GM18868 (cell line): ENCODE data around the gene ZNF208.
"Not testable (repeated sequence)": the region's sequence is repeated elsewhere in the genome, so short reads cannot be mapped to it uniquely, and the experiment has no call there.

ENCODE experiments used
- ATAC-seq: cut with Tn5 transposase; IDR thresholded peaks from one replicate; pipeline ENCODE4 v1.9.1; 2021; ENCODE audit warnings: mild to moderate bottlenecking, moderate library complexity; ENCODE audit not compliant: unreplicated experiment

Gene ZNF208

DNA sequence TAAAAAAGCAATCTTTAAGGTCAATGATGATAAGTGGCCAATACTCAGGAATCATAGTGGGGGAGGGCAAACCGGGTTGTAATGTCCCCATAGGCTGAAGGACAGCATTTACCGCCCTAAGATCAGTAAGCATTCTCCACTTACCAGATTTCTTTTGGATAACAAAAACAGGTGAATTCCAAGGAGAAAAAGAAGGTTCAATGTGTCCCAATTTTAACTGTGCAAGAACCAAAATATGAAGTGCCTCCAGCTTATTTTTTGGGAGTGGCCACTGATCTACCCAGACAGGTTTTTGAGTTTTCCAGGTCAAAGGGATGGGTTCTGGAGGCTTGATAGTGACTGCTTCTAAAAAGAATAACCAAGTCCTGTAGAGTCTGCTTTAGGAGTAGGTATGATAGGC lies 125.2 kb downstream of the ZNF208 start:
- ATAC-seq = not testable (repeated sequence)

DNA sequence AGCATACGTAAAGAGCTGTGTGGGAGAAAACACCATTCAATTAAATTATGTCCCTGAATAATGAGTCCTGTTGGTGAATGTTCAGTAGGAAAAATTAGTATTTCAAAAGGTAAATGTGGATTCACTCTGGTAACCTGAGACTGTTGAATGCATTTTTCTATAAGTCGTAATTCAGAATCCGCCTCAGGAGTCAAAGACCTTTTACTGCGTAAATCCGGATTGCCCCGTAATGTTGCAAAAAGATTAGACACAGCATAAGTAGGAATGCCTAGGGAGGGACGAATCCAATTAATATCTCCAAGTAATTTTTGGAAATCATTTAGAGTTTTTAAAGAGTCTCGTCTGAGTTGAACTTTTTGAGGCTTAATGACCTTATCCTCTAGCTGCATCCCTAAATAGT lies 126.0 kb downstream of the ZNF208 start:
- not testable (repeated sequence) for ATAC-seq

DNA sequence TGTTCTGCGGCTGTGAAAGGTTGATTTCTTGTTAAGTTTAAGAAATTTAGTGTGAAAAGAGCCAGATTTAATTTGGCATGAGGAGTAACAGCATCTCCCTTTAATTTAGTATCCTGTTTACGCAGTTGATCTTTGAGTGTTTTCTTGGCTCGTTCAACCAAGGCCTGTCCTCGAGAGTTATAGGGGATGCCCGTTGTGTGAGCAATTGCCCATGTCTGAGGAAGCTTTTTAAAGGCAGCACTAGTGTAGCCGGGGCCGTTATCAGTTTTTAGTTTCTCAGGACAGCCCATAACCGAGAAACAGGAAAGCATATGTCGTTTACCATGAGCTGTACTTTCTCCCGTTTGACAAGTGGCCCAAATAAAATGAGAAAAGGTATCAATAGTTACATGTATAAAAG lies 127.2 kb downstream of the ZNF208 start:
- ATAC-seq = no peak
